SK-N-SH (cell line): ENCODE measurements around the gene MAP1LC3A. TPM values are rescaled to one million over a fixed set of nuclear protein-coding genes. Genes with fewer than 3 reads are reported as not detected.

Source experiments
- CTCF ChIA-PET: fragments of 300-600, 350-600 bp; formaldehyde crosslinking; extraction: SDS; loops from one replicate; lab custom pipeline; 2021; lab: Yijun Ruan, JAX
- POLR2A ChIA-PET: fragments of 350-600 bp; sonication (Branson Sonifier 250); formaldehyde crosslinking; extraction: SDS; loops from one replicate; lab custom pipeline; 2020; ENCODE audit warnings: antibody characterized with exemption, inconsistent platforms; lab: Yijun Ruan, JAX
- DNase-seq: peaks from one replicate; pipeline ENCODE4 v3.0.0; 2012
- H2AFZ ChIP-seq: fragments of 200-600 bp; sonication (generic); 2 replicates; pipeline ENCODE4 v1.8.1; 2016; ENCODE audit warnings: antibody characterized with exemption, mild to moderate bottlenecking, low read depth
- H3F3A ChIP-seq: fragments of 200-600 bp; sonication (generic); replicated peaks from 2 replicates; pipeline ENCODE3; 2016; ENCODE audit warnings: antibody characterized with exemption, mild to moderate bottlenecking; ENCODE audit not compliant: insufficient read depth
- H3K27ac ChIP-seq, 2 experiments: fragments of 200-500 bp in 1 of 2; fragments of 200-600 bp in 1 of 2; sonication (Bioruptor generic) in 1 of 2; sonication (generic), shearing (Covaris generic) in 1 of 2; 2 replicates each; pipeline versions ENCODE4 v1.5.1 to v1.6.1; 2014 to 2016; ENCODE audit warnings: low read depth in 2 of 2, inconsistent platforms in 1 of 2, low read length in 1 of 2, mild to moderate bottlenecking in 1 of 2, mixed read lengths in 1 of 2
- H3K27me3 ChIP-seq: fragments of 200-600 bp; sonication (generic), shearing (Covaris generic); 2 replicates; pipeline ENCODE4 v1.6.1; 2016; ENCODE audit warnings: mixed run types; ENCODE audit not compliant: insufficient read depth
- H3K36me3 ChIP-seq, 2 experiments: fragments of 200-500 bp in 1 of 2; fragments of 200-600 bp in 1 of 2; sonication (Bioruptor generic) in 1 of 2; sonication (generic) in 1 of 2; replicated peaks in 1 of 2; 2 replicates each; pipeline versions ENCODE3 to v1.5.1; 2014 to 2016; ENCODE audit warnings: low read length in 1 of 2, mild to moderate bottlenecking in 1 of 2; ENCODE audit not compliant: insufficient read depth in 2 of 2, control insufficient read depth in 1 of 2
- H3K4me1 ChIP-seq, 2 experiments: fragments of 200-500 bp in 1 of 2; fragments of 200-600 bp in 1 of 2; sonication (Bioruptor generic) in 1 of 2; sonication (generic), shearing (Covaris generic) in 1 of 2; 2 replicates each; pipeline versions ENCODE4 v1.5.1 to v1.6.1; 2014 to 2016; ENCODE audit warnings: low read depth in 1 of 2, low read length in 1 of 2, mixed run types in 1 of 2; ENCODE audit not compliant: insufficient read depth in 2 of 2, control insufficient read depth in 1 of 2
- H3K4me2 ChIP-seq: fragments of 200-600 bp; sonication (generic), shearing (Covaris generic); 2 replicates; pipeline ENCODE4 v1.6.1; 2017; ENCODE audit warnings: mixed run types
- H3K4me3 ChIP-seq, 2 experiments: fragments of 200-500 bp in 1 of 2; fragments of 200-600 bp in 1 of 2; sonication (Bioruptor generic) in 1 of 2; sonication (generic), shearing (Covaris generic) in 1 of 2; 2 replicates each; pipeline versions ENCODE4 v1.5.1 to v1.8.1; 2014 to 2016; ENCODE audit warnings: low read depth in 2 of 2, inconsistent platforms in 1 of 2, low read length in 1 of 2, mild to moderate bottlenecking in 1 of 2, mixed read lengths in 1 of 2, moderate library complexity in 1 of 2
- H3K79me2 ChIP-seq: fragments of 200-600 bp; sonication (generic); 2 replicates; pipeline ENCODE4 v1.8.1; 2017; ENCODE audit warnings: mild to moderate bottlenecking; ENCODE audit not compliant: insufficient read depth
- H3K9ac ChIP-seq: fragments of 200-600 bp; sonication (generic); 2 replicates; pipeline ENCODE4 v1.6.1; 2017; ENCODE audit warnings: mixed run types
- H3K9me2 ChIP-seq: fragments of 200-600 bp; sonication (generic); 2 replicates; pipeline ENCODE4 v1.6.1; 2017; ENCODE audit warnings: mixed run types
- H3K9me3 ChIP-seq: fragments of 200-600 bp; sonication (generic); 2 replicates; pipeline ENCODE4 v1.6.1; 2017; ENCODE audit warnings: mixed run types, mild to moderate bottlenecking, moderate library complexity
- H4K20me1 ChIP-seq: fragments of 200-600 bp; sonication (generic); 2 replicates; pipeline ENCODE4 v1.6.1; 2017; ENCODE audit warnings: mild to moderate bottlenecking, mixed run types; ENCODE audit not compliant: insufficient read depth
- EZH2phosphoT487 ChIP-seq: fragments of 200-600 bp; sonication (generic); IDR thresholded peaks from 2 replicates; pipeline ENCODE4 v1.6.1; 2017; ENCODE audit warnings: low read depth, mixed run types, mild to moderate bottlenecking, antibody characterized with exemption, moderate library complexity, borderline replicate concordance
- FOSL2 ChIP-seq: IDR thresholded peaks from 2 replicates; pipeline ENCODE4 v1.4.0; 2012; ENCODE audit warnings: low read depth, mild to moderate bottlenecking, moderate library complexity, borderline replicate concordance
- FOXM1 ChIP-seq: IDR thresholded peaks from 2 replicates; pipeline ENCODE4 v1.4.0; 2012; ENCODE audit warnings: low read depth, mild to moderate bottlenecking
- PBX3 ChIP-seq: IDR thresholded peaks from 2 replicates; pipeline ENCODE4; 2012
- POLR2AphosphoS5 ChIP-seq: IDR thresholded peaks from 2 replicates; pipeline ENCODE4 v1.6.1; 2012; ENCODE audit warnings: low read depth, low read length
- RAD21 ChIP-seq: IDR thresholded peaks from 2 replicates; pipeline ENCODE4 v1.6.1; 2012; ENCODE audit warnings: mild to moderate bottlenecking, low read length
- RCOR1 ChIP-seq: fragments of 150-350 bp; IDR thresholded peaks from 2 replicates; pipeline ENCODE4 v1.6.1; 2017; ENCODE audit warnings: antibody characterized with exemption, low read length
- RXRA ChIP-seq: IDR thresholded peaks from 2 replicates; pipeline ENCODE4 v1.4.0; 2012; ENCODE audit warnings: low read depth, mild to moderate bottlenecking, borderline replicate concordance
- SMC3 ChIP-seq: IDR thresholded peaks from 2 replicates; pipeline ENCODE4 v1.6.1; 2012; ENCODE audit warnings: low read depth, low read length, improper control_type of control experiment
- USF1 ChIP-seq: IDR thresholded peaks from 2 replicates; pipeline ENCODE4 v1.4.0; 2012; ENCODE audit warnings: low read depth, borderline replicate concordance
- YY1 ChIP-seq: IDR thresholded peaks from 2 replicates; pipeline ENCODE4 v1.4.0; 2012; ENCODE audit warnings: low read depth, mild to moderate bottlenecking
- WGBS: methylation state at CpG from one replicate; pipeline ENCODE4 v1.1.6; 2017; ENCODE audit warnings: low lambda C conversion rate; 5-methylcytosine and 5-hydroxymethylcytosine counted together
- polyA plus RNA-seq, 3 experiments: library from polyadenylated mRNA; depleted of rRNA; stranded (reverse); fragments of >200 nt; gene quantifications; 2 replicates each; pipeline ENCODE4 v1.2.3, GENCODE V29; 2012
- TF ChIP-seq, protein P1 (sequence below): IDR thresholded peaks from 2 replicates; pipeline ENCODE4 v1.6.1; 2012; ENCODE audit warnings: mild to moderate bottlenecking, low read depth, low read length, moderate library complexity
- TF ChIP-seq, protein P2 (sequence below): IDR thresholded peaks from 2 replicates; pipeline ENCODE4 v1.4.0; 2012; ENCODE audit warnings: low read depth, borderline replicate concordance
- TF ChIP-seq, protein P3 (sequence below): IDR thresholded peaks from 2 replicates; pipeline ENCODE4 v1.4.0; 2012; ENCODE audit warnings: low read depth

The MAP1LC3A gene
- polyA plus RNA-seq, 1 of the 3 experiments (the other 2 are of a cell fraction) = 24.9 TPM

GRCh38 chr20:34541264-34541901 is 17.1 kb upstream of the MAP1LC3A start:
- no peak for TF ChIP-seq SMC3
- TF ChIP-seq POLR2AphosphoS5 = no peak
- TF ChIP-seq, protein P1, sequence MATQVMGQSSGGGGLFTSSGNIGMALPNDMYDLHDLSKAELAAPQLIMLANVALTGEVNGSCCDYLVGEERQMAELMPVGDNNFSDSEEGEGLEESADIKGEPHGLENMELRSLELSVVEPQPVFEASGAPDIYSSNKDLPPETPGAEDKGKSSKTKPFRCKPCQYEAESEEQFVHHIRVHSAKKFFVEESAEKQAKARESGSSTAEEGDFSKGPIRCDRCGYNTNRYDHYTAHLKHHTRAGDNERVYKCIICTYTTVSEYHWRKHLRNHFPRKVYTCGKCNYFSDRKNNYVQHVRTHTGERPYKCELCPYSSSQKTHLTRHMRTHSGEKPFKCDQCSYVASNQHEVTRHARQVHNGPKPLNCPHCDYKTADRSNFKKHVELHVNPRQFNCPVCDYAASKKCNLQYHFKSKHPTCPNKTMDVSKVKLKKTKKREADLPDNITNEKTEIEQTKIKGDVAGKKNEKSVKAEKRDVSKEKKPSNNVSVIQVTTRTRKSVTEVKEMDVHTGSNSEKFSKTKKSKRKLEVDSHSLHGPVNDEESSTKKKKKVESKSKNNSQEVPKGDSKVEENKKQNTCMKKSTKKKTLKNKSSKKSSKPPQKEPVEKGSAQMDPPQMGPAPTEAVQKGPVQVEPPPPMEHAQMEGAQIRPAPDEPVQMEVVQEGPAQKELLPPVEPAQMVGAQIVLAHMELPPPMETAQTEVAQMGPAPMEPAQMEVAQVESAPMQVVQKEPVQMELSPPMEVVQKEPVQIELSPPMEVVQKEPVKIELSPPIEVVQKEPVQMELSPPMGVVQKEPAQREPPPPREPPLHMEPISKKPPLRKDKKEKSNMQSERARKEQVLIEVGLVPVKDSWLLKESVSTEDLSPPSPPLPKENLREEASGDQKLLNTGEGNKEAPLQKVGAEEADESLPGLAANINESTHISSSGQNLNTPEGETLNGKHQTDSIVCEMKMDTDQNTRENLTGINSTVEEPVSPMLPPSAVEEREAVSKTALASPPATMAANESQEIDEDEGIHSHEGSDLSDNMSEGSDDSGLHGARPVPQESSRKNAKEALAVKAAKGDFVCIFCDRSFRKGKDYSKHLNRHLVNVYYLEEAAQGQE = no peak
- TF ChIP-seq, protein P2, sequence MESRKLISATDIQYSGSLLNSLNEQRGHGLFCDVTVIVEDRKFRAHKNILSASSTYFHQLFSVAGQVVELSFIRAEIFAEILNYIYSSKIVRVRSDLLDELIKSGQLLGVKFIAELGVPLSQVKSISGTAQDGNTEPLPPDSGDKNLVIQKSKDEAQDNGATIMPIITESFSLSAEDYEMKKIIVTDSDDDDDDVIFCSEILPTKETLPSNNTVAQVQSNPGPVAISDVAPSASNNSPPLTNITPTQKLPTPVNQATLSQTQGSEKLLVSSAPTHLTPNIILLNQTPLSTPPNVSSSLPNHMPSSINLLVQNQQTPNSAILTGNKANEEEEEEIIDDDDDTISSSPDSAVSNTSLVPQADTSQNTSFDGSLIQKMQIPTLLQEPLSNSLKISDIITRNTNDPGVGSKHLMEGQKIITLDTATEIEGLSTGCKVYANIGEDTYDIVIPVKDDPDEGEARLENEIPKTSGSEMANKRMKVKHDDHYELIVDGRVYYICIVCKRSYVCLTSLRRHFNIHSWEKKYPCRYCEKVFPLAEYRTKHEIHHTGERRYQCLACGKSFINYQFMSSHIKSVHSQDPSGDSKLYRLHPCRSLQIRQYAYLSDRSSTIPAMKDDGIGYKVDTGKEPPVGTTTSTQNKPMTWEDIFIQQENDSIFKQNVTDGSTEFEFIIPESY = no peak
- TF ChIP-seq EZH2phosphoT487 = no peak
- TF ChIP-seq, protein P3, sequence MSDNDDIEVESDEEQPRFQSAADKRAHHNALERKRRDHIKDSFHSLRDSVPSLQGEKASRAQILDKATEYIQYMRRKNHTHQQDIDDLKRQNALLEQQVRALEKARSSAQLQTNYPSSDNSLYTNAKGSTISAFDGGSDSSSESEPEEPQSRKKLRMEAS = no peak
- TF ChIP-seq, all 33 proteins: peak for 0
- H3K4me2 ChIP-seq = no peak overlapping the region
- ChIA-PET CTCF (interaction anchor here (1.5 to 3.6 kb wide), 2 partner anchors 167 to 229 kb away, joined by 3 to 26 read pairs; no protein-coding TSS in a partner anchor), POLR2A (no interaction called here)
- no peak overlapping the region for H2AFZ ChIP-seq
- H3K9ac ChIP-seq = no peak overlapping the region
- no peak for DNase-seq
- WGBS = 94% methylated on average over 13 of the region's 13 CpGs
- no peak overlapping the region for H3K4me3 ChIP-seq
- H3K79me2 ChIP-seq = no peaks in the 10 kb centered on the region; the same call in 1 of the 2 replicates
- H3F3A ChIP-seq = peaks cover 8% of the 10 kb centered on the region
- no peaks in the 10 kb centered on the region for H3K4me1 ChIP-seq
- H3K27me3 ChIP-seq = no peaks in the 10 kb centered on the region
- H3K9me2 ChIP-seq = no peaks in the 10 kb centered on the region
- no peak overlapping the region; a peak in 1 of 4 replicates for H3K27ac ChIP-seq
- H3K36me3 ChIP-seq = peaks cover 24 to 48% of the 10 kb centered on the region in 2 experiments
- no peaks in the 10 kb centered on the region for H3K9me3 ChIP-seq
- peaks cover 6% of the 10 kb centered on the region; the same call in 1 of the 2 replicates for H4K20me1 ChIP-seq

GRCh38 chr20:34541917-34542316 is 16.6 kb upstream of the MAP1LC3A start:
- ChIA-PET CTCF (interaction anchor here (1.5 kb wide), 1 partner anchor 166 kb away, joined by 3 read pairs; no protein-coding TSS in a partner anchor), POLR2A (no interaction called here)
- Histone ChIP-seq H3K9me2 (no peaks in the 10 kb centered on the region), H3K4me1 (no peaks in the 10 kb centered on the region), H3K27ac (no peak overlapping the region), H2AFZ (no peak overlapping the region), H3K9me3 (no peaks in the 10 kb centered on the region), H3K4me3 (no peak overlapping the region), H3F3A (peaks cover 8% of the 10 kb centered on the region), H3K27me3 (no peaks in the 10 kb centered on the region), H3K9ac (no peak overlapping the region), H4K20me1 (peaks cover 4% of the 10 kb centered on the region; the same call in 1 of the 2 replicates), H3K79me2 (no peaks in the 10 kb centered on the region; the same call in 1 of the 2 replicates), H3K36me3 (peaks cover 22 to 44% of the 10 kb centered on the region in 2 experiments), H3K4me2 (no peak overlapping the region)
- 91% methylated on average over 16 of the region's 16 CpGs for WGBS
- TF ChIP-seq RAD21 = no peak
- TF ChIP-seq FOXM1 = no peak
- TF ChIP-seq SMC3 = no peak
- no peak for TF ChIP-seq RXRA
- no peak for TF ChIP-seq USF1
- TF ChIP-seq RCOR1 = no peak
- TF ChIP-seq PBX3 = no peak
- TF ChIP-seq YY1 = no peak
- no peak for TF ChIP-seq EZH2phosphoT487
- no peak for TF ChIP-seq FOSL2
- no peak for DNase-seq
